Upper lobe of left lung (tissue), 4 donors: ENCODE data around the gene TRIM56.

Source experiments
- EP300 ChIP-seq, 4 donors: sonication (generic); formaldehyde crosslinking; IDR thresholded peaks; one replicate each; pipeline ENCODE4 v1.5.1; 2017; ENCODE audit warnings: antibody characterized with exemption in 4 of 4, control low read depth in 2 of 4
- POLR2A ChIP-seq, 4 donors: fragments of 450-650 bp; IDR thresholded peaks; one replicate each; pipeline ENCODE4 v1.5.1; 2016 to 2017; ENCODE audit warnings: antibody characterized with exemption in 4 of 4, mild to moderate bottlenecking in 2 of 4
- POLR2AphosphoS5 ChIP-seq, 2 donors: sonication (generic); formaldehyde crosslinking; IDR thresholded peaks; one replicate each; pipeline ENCODE4 v1.5.1; 2017; ENCODE audit warnings: antibody characterized with exemption in 2 of 2
- TF ChIP-seq, protein P1 (sequence below), 6 experiments: fragments of 450-650 bp in 4 of 6; fragments of 200-600 bp in 2 of 6; sonication (generic) in 2 of 6; IDR thresholded peaks; one replicate each; pipeline ENCODE4 v1.5.1; 2016 to 2019; ENCODE audit warnings: antibody characterized with exemption in 6 of 6

- TF ChIP-seq, protein P1, sequence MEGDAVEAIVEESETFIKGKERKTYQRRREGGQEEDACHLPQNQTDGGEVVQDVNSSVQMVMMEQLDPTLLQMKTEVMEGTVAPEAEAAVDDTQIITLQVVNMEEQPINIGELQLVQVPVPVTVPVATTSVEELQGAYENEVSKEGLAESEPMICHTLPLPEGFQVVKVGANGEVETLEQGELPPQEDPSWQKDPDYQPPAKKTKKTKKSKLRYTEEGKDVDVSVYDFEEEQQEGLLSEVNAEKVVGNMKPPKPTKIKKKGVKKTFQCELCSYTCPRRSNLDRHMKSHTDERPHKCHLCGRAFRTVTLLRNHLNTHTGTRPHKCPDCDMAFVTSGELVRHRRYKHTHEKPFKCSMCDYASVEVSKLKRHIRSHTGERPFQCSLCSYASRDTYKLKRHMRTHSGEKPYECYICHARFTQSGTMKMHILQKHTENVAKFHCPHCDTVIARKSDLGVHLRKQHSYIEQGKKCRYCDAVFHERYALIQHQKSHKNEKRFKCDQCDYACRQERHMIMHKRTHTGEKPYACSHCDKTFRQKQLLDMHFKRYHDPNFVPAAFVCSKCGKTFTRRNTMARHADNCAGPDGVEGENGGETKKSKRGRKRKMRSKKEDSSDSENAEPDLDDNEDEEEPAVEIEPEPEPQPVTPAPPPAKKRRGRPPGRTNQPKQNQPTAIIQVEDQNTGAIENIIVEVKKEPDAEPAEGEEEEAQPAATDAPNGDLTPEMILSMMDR (IDR thresholded peaks at IDR 0.05) = no peak
- TF ChIP-seq POLR2A (IDR thresholded peaks at IDR 0.05) = no peak
- no peak for TF ChIP-seq POLR2AphosphoS5 (IDR thresholded peaks at IDR 0.05)
- TF ChIP-seq EP300 (IDR thresholded peaks at IDR 0.05) = no peak
Measured at GRCh38 chr7:101087334-101088068, 2.2 kb downstream of the TRIM56 start.
